ENCODE data around the gene OR6J1. TPM values are rescaled to one million over a fixed set of nuclear protein-coding genes. Genes with fewer than 3 reads are reported as not detected.

The OR6J1 gene
- total and polyA plus RNA-seq, 10 of the 15 experiments (the other 5 are each of a cell fraction or from before 2014, with no cell fraction given) = not detected

GRCh38 chr14:22593189-22593588 lies 51.0 kb downstream of the OR6J1 start:
- SMC1A ChIA-PET (ENCODE audit: uncharacterized antibody, unreplicated experiment) = interaction anchor here (1.0 to 1.5 kb wide), 5 partner anchors 8 to 181 kb away, joined by 3 to 5 read pairs (median 4); partner anchors contain the start of gene OXA1L
- no peaks in the 10 kb centered on the region for H4K20me1 ChIP-seq (ENCODE audit: control insufficient read depth, insufficient read depth)
- intact Hi-C loops (cut with micrococcal nuclease; ENCODE audit: unreplicated experiment) (no loop called here), in situ Hi-C loops (cut with MboI) (no loop called here)
- H3K4me2 ChIP-seq (ENCODE audit: control insufficient read depth, insufficient read depth) = no peak overlapping the region
- CTCF ChIA-PET = interaction anchor here (0.9 to 2.0 kb wide), 8 partner anchors 8 to 260 kb away, joined by 3 to 5 read pairs (median 4); no protein-coding TSS in a partner anchor
- POLR2A ChIA-PET = interaction anchor here (0.6 kb wide), 1 partner anchor 13 kb away, joined by 3 read pairs; no protein-coding TSS in a partner anchor
- no peaks in the 10 kb centered on the region for H3K36me3 ChIP-seq (ENCODE audit: control insufficient read depth in 2 of 2, insufficient read depth in 2 of 2, low read length in 1 of 2)
- BruUV-seq (replicated peaks) = no TSS peak
- H3K27me3 ChIP-seq (replicated peaks in 1 of 2; ENCODE audit: control insufficient read depth in 2 of 2, insufficient read depth in 2 of 2, low read length in 1 of 2) = no peaks in the 10 kb centered on the region; a peak in 1 of 4 replicates
- WGBS (ENCODE audit: insufficient coverage, insufficient replicate concordance, low lambda C conversion rate, missing lambda C conversion rate) = 80% methylated on average over 3 of the region's 3 CpGs
- no peaks in the 10 kb centered on the region for H3K9me3 ChIP-seq (replicated peaks; ENCODE audit: control insufficient read depth, insufficient read depth, low read length)
- ATAC-seq (no peak), FAIRE-seq (no peak), DNase-seq (ENCODE audit: low read depth, low spot score) (no peak)
- RAD21 ChIA-PET (ENCODE audit: unreplicated experiment) = interaction anchor here (0.8 to 1.4 kb wide), 2 partner anchors 33 to 60 kb away, joined by 3 to 4 read pairs; no protein-coding TSS in a partner anchor
- H2AFZ ChIP-seq (ENCODE audit: control insufficient read depth, low read depth, low read length) = no peak overlapping the region
- H3K79me2 ChIP-seq (ENCODE audit: control insufficient read depth, insufficient read depth, low read length) = peaks cover 8% of the 10 kb centered on the region
- H3K4me1 ChIP-seq (ENCODE audit: control insufficient read depth, insufficient read depth, low read length) = no peaks in the 10 kb centered on the region; the same call in 1 of the 2 replicates
- H3K27ac ChIP-seq (ENCODE audit: control insufficient read depth, insufficient read depth) = no peak overlapping the region
- no peak for TF ChIP-seq BRCA1 (IDR thresholded peaks at IDR 0.05; ENCODE audit: low read depth, low read length)
- TF ChIP-seq HDGF (IDR thresholded peaks at IDR 0.05) = no peak
- no peak for TF ChIP-seq CHD4 (IDR thresholded peaks at IDR 0.05)
- TF ChIP-seq ZSCAN29 (IDR thresholded peaks at IDR 0.05) = no peak
- TF ChIP-seq POLR2AphosphoS5 (IDR thresholded peaks at IDR 0.05; ENCODE audit: low read length) = no peak
- no peak for TF ChIP-seq GABPA (IDR thresholded peaks at IDR 0.05; ENCODE audit: low read depth)
- no peak for TF ChIP-seq USF2 (IDR thresholded peaks at IDR 0.05; ENCODE audit: borderline replicate concordance, low read depth, low read length)
- no peak for TF ChIP-seq ZBTB40 (IDR thresholded peaks at IDR 0.05; ENCODE audit: borderline replicate concordance)
- no peak for TF ChIP-seq FOS (IDR thresholded peaks at IDR 0.05; ENCODE audit: borderline replicate concordance, extremely low read depth, insufficient read length)
- TF ChIP-seq IRF5 (IDR thresholded peaks at IDR 0.05; ENCODE audit: borderline replicate concordance) = no peak
- no peak for TF ChIP-seq RFX5 (IDR thresholded peaks at IDR 0.05; ENCODE audit: low read depth, low read length)
- H3K4me3 ChIP-seq = no peak overlapping the region
- H3K9ac ChIP-seq (ENCODE audit: control insufficient read depth, insufficient read depth, low read length) = no peak overlapping the region
